Astrocyte (in vitro differentiated cells and primary cell): ENCODE data around the gene CDKN1A. TPM values are rescaled to one million over a fixed set of nuclear protein-coding genes. Genes with fewer than 3 reads are reported as not detected.
A peak's percentile ranks its signal among the peaks of the same experiment; 100 is the strongest.

ENCODE experiments used
- DNase-seq: peaks from one replicate; pipeline ENCODE4 v3.0.0-alpha.2; 2010; ENCODE audit warnings: low read depth
- FAIRE-seq: peaks from 2 replicates; lab custom pipeline; 2011; peaks lifted over from hg19 to GRCh38; lab: Jason Lieb, UNC
- H2AFZ ChIP-seq: 2 replicates; pipeline ENCODE4 v1.6.0; 2012; ENCODE audit warnings: low read depth, low read length, inconsistent platforms
- H3K27ac ChIP-seq: 2 replicates; pipeline ENCODE4 v1.5.1; 2011; ENCODE audit warnings: low read depth, low read length, inconsistent platforms
- H3K27me3 ChIP-seq: 2 replicates; pipeline ENCODE4 v1.6.0; 2011; ENCODE audit warnings: low read length, inconsistent platforms; ENCODE audit not compliant: insufficient read depth
- H3K36me3 ChIP-seq: 2 replicates; pipeline ENCODE4 v1.5.1; 2011; ENCODE audit warnings: low read length, inconsistent platforms; ENCODE audit not compliant: insufficient read depth
- H3K4me1 ChIP-seq: 2 replicates; pipeline ENCODE4 v1.5.1; 2011; ENCODE audit warnings: low read length, inconsistent platforms; ENCODE audit not compliant: insufficient read depth
- H3K4me2 ChIP-seq: 2 replicates; pipeline ENCODE4 v1.6.0; 2012; ENCODE audit warnings: low read length, inconsistent platforms
- H3K4me3 ChIP-seq: 2 replicates; pipeline ENCODE4 v1.5.1; 2011; ENCODE audit warnings: low read depth, mild to moderate bottlenecking, low read length, inconsistent platforms; ENCODE audit not compliant: insufficient read depth
- H3K79me2 ChIP-seq: 2 replicates; pipeline ENCODE4 v1.6.0; 2012; ENCODE audit warnings: mild to moderate bottlenecking, low read length, inconsistent platforms; ENCODE audit not compliant: insufficient read depth
- H3K9ac ChIP-seq: 2 replicates; pipeline ENCODE4 v1.6.0; 2012; ENCODE audit warnings: mild to moderate bottlenecking, low read length, inconsistent platforms
- H3K9me3 ChIP-seq: 2 replicates; pipeline ENCODE4 v1.5.1; 2012; ENCODE audit warnings: low read depth, mild to moderate bottlenecking, low read length, inconsistent platforms; ENCODE audit not compliant: insufficient read depth
- H4K20me1 ChIP-seq: 2 replicates; pipeline ENCODE4 v1.6.0; 2012; ENCODE audit warnings: low read length, inconsistent platforms; ENCODE audit not compliant: insufficient read depth
- H3K27ac Mint-ChIP-seq: one replicate; pipeline ENCODE4 v1.8.0; 2021; ENCODE audit warnings: mild to moderate bottlenecking, mixed read lengths; ENCODE audit not compliant: unreplicated experiment
- H3K27me3 Mint-ChIP-seq: one replicate; pipeline ENCODE4 v1.8.0; 2021; ENCODE audit warnings: low read depth, mixed read lengths; ENCODE audit not compliant: unreplicated experiment
- H3K36me3 Mint-ChIP-seq: one replicate; pipeline ENCODE4 v1.8.0; 2021; ENCODE audit warnings: low read depth, mixed read lengths; ENCODE audit not compliant: unreplicated experiment
- H3K4me1 Mint-ChIP-seq: one replicate; pipeline ENCODE4 v1.8.0; 2021; ENCODE audit warnings: low read depth, mixed read lengths; ENCODE audit not compliant: unreplicated experiment
- H3K4me3 Mint-ChIP-seq: one replicate; pipeline ENCODE4 v1.8.0; 2021; ENCODE audit warnings: mild to moderate bottlenecking, moderate library complexity, mixed read lengths; ENCODE audit not compliant: unreplicated experiment
- H3K9me3 Mint-ChIP-seq: one replicate; pipeline ENCODE4 v1.8.0; 2021; ENCODE audit warnings: mild to moderate bottlenecking, mixed read lengths; ENCODE audit not compliant: unreplicated experiment
- CTCF ChIP-seq: IDR thresholded peaks from 2 replicates; pipeline ENCODE4 v1.5.1; 2011; ENCODE audit warnings: low read depth, mild to moderate bottlenecking, inconsistent platforms, low read length, moderate library complexity; ENCODE audit not compliant: insufficient read depth
- EZH2 ChIP-seq: IDR thresholded peaks from 2 replicates; pipeline ENCODE4 v1.6.1; 2012; ENCODE audit warnings: mild to moderate bottlenecking, low read length, inconsistent platforms; ENCODE audit not compliant: insufficient read depth
- total RNA-seq: library from RNA; stranded (reverse); gene quantifications from 2 replicates; pipeline ENCODE4 v1.2.1, GENCODE V29; 2021

Gene CDKN1A
- total RNA-seq, 1 donor from 2014 or later: 1,014 TPM

GRCh38 chr6:36679043-36679833 is 724 bp downstream of the CDKN1A start:
- Histone ChIP-seq H3K4me2 (peak overlapping the region; percentile 96), H3K4me1 (peaks cover 39% of the 10 kb centered on the region), H2AFZ (peak overlapping the region; percentile 49), H4K20me1 (peaks cover 53% of the 10 kb centered on the region), H3K9me3 (no peaks in the 10 kb centered on the region), H3K36me3 (peaks cover 12% of the 10 kb centered on the region), H3K79me2 (peaks cover 56% of the 10 kb centered on the region), H3K4me3 (peak overlapping the region; percentile 82), H3K27me3 (no peaks in the 10 kb centered on the region), H3K9ac (peak overlapping the region; percentile 96), H3K27ac (peak overlapping the region; percentile 92)
- peak overlapping the region; percentile 96 for H3K4me3 Mint-ChIP-seq
- peak overlapping the region; percentile 97 for H3K27ac Mint-ChIP-seq
- peaks cover 4% of the 10 kb centered on the region for H3K9me3 Mint-ChIP-seq
- no peak for TF ChIP-seq CTCF
- TF ChIP-seq EZH2: no peak
- peak; percentile 24 for DNase-seq
- H3K27me3 Mint-ChIP-seq: no peaks in the 10 kb centered on the region
- peaks cover 22% of the 10 kb centered on the region for H3K36me3 Mint-ChIP-seq
- FAIRE-seq: no peak
- peaks cover 39% of the 10 kb centered on the region for H3K4me1 Mint-ChIP-seq

- Mint-ChIP-seq H3K36me3 (peaks cover 29% of the 10 kb centered on the region), H3K4me1 (peaks cover 26% of the 10 kb centered on the region), H3K27ac (peak overlapping the region; percentile 2), H3K4me3 (peak overlapping the region; percentile 96), H3K9me3 (peaks cover 4% of the 10 kb centered on the region), H3K27me3 (no peaks in the 10 kb centered on the region)
- Histone ChIP-seq H3K9ac (peak overlapping the region; percentile 48), H3K27me3 (no peaks in the 10 kb centered on the region), H3K27ac (no peak overlapping the region), H3K4me3 (peak overlapping the region; percentile 37), H4K20me1 (peaks cover 85% of the 10 kb centered on the region), H2AFZ (no peak overlapping the region), H3K4me1 (peaks cover 21% of the 10 kb centered on the region), H3K36me3 (peaks cover 37% of the 10 kb centered on the region), H3K79me2 (peaks cover 70% of the 10 kb centered on the region), H3K4me2 (peak overlapping the region; percentile 96), H3K9me3 (no peaks in the 10 kb centered on the region)
- DNase-seq (peak; percentile 11), FAIRE-seq (no peak)
- TF ChIP-seq CTCF (no peak), EZH2 (no peak)
These were observed 4.0 kb downstream of the CDKN1A start for GRCh38 chr6:36682328-36683144.
